Stimulated activated CD8-positive, alpha-beta memory T cell treated with anti-CD3 and anti-CD28 coated beads, Interleukin-2, amount 100 ng/mL, for 1 hour (primary cell): ENCODE results near the gene TRIM43B.
"Not testable (repeated sequence)": the region's sequence is repeated elsewhere in the genome, so short reads cannot be mapped to it uniquely, and the experiment has no call there.

Experiments
- DNase-seq, 2 donors: peaks; one replicate each; pipeline ENCODE4 v3.0.0-alpha.2; 2020; ENCODE audit warnings: low read depth in 2 of 2

TRIM43B gene

DNA sequence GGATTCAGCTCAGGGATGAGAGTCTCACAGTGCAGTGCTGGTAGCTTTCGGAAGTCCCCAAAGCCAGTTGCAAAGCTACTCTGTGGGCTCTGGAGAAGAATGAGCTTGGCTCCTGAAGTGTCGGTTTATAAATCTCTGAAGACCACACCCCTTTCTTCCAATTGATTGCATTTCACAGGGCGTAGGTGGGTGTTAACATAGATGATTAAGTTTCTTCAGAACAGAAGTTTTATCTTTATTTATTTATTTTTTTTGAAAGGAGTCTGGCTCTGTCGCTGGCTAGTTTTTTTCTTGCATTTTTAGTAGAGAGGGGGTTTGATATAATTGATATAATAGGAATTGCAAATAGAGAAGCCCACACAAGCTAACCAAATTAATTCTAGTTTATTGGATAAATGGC lies at the start of gene TRIM43B:
TRIM43B (minus strand) TSS at position 101 of the 400 bp plus-strand sequence. CDS start 2,040 bp downstream, outside the sequence.
- not testable (repeated sequence) for DNase-seq

DNA sequence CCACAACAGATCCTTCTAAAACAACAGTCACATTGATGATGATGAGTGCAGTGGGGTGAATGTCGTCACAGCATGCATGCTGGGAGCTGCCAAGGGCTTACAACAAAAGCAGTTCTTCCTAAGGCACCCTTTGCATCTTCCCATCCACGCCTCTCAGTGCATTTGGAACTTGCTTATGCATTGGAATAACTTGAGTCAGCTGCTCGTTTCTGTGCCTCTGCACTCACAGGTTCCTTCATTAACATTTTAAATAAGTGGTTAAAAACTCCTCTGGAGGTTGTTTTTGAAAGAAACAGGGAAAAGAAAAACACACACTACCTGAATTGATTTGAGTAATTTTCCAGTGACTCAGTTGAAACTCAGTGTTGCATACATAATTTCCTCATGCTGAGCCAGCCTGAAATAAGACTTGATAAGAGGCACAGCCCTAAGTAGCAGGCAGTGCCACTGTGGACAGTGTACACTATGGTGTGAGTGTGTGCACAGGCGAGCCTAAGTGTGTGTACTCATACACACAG lies 46.8 kb upstream of the TRIM43B start:
- no peak for DNase-seq

DNA sequence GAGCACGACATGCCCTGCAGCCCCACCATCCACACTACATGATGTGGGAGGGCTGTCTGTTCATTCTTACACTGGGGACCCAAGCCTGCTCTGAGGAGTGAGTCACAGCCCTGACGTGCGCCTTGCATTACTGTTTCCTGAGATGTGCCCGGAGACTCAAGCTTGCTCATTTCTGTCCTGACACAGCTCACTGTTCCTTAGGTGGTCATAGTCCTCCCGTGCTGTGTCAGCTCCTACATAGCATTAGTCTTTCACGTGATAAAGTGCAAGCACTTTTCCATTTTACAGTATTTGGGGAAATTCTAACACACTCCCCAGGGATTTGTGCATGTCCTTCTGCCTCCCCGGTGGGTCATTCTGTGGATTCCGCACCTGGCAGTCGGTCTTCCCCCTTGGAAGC lies 46.2 kb upstream of the TRIM43B start:
- no peak for DNase-seq

DNA sequence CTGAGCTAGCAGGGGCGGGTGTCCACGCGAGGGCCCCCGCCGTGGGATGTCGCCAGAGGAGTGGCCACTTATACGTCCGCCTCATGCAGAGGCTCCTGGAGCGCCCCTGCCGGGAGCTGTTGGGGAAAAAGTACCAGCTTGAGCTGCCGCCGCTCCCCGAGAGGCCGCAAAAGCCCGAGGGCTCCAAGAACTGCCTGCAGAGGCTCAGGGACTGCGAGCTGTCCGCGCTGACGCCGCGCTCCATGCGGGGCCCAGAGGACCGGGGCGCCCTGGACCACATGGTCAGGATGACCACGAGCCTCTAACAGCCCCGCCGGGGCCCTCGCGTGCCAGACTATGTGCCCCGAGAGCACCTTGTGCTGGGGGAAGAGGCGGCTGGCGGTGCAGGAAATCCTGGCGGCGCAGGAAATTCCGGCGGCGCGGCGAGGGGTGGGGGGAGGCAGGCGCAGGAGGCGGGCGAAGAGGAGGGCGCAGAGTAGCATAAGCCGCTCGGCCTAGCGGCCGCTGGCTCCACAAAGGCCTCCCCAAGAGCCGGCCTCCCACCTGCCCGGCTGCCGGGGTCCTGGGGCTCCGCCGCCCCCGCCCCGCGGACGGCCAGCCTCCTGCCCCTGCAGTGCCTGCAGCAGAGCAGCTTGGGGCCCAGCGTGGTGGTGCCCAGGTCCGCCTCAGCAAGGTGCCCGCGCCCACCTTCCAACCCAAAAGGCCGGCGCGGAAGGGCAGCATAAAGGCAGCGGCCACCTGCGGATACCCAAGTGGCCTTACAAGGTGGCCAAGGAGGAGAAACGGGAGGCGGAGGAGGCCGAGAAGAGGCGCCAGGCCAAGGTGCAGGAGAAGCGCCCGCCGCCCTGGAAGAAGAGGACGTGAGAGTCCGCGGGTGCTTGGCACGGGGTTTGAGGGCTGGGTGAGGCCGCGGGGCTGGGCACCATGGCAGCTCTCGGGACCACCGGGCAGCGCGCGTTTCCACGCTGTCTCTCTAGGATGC lies 42.1 kb upstream of the TRIM43B start:
- DNase-seq: peak in 1 of 2 donors; percentile 30

DNA sequence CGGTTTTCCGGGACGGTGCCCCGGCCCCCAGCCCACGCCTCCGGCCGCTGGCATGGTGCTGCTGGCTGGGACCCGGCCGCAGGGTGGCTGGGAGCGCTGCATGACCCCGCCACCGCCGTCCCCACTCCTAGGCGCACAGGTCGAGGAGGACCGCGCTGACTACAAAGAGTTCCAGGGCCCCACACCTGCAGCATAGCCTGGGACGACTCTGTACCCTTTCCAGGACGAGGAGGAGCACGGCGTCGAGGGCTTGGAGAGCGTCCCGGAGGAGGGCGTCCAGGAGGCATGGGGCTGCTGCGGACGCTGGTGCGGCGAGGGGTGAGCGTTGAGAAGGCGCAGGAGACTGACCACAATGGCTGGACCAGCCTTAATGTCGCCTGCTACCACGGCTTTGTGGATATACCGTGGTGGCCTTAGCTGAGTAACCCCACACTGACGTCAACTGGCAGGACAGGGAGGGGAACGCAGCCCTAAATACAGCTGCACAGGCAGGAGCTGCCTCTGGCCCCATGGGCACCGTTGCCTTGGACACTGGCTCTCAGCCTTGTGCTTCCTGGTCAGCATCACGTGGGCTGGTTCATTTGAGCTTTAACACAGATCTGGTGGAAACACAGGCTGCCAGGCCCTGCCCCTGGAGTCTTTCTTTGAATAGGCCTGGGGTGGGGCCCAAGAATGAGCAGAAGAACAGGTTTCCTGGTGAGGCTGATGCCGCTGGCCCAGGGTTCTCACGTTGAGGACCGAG lies 40.9 kb upstream of the TRIM43B start:
- DNase-seq: no peak

DNA sequence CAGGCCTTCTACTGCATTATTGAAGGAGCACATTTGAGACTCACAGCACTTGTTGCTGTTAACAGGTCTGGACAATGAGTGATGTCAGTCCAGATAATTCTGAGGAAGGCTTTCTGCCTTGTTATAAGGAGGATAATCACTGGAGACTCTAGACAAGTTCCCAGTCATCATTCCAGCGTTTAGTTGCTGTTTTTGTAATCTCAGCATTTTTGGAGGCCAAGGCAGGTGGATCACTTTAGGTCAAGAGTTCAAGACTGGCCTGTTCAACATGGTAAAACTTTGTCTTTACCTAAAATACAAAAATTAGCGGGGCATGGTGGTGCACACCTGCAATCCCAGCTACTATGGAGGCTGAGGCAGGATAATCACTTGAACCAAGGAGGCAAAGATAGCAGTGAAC lies 39.6 kb upstream of the TRIM43B start:
- no peak for DNase-seq

DNA sequence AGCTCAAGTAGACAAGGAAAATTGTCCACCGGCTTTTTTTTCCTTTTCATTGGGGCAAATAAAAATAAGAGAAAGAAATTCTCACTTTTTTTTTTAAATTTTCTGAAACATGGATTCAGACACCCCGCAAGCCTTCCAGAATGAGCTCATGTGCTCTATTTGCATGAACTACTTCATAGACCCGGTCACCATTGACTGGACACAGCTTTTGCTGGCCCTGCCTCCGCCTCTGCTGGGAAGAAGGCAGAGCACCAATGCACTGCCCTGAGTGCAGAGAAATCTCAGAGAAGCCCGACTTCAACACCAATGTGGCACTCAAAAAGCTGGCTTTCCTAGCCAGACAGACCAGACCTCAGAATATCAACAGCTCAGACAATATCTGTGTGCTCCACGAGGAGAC lies 30.2 kb upstream of the TRIM43B start:
- no peak for DNase-seq

DNA sequence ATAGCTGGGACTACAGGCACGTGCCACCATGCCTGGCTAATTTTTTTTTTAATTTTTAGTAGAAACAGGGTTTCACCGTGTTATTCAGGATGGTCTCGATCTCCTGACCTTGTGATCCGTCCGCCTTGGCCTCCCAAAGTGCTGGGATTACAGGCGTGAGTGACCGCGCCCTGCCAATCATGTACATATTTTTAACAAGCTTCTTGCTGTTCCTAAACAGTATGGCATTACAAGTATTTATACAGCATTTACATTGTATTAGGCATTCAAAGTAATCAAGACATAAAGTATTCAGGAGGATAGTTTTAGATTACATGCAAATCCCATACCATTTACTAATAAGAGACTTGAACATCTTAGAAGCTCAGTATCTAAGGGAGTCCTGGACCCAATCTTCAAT lies 29.7 kb upstream of the TRIM43B start:
- not testable (repeated sequence) for DNase-seq

DNA sequence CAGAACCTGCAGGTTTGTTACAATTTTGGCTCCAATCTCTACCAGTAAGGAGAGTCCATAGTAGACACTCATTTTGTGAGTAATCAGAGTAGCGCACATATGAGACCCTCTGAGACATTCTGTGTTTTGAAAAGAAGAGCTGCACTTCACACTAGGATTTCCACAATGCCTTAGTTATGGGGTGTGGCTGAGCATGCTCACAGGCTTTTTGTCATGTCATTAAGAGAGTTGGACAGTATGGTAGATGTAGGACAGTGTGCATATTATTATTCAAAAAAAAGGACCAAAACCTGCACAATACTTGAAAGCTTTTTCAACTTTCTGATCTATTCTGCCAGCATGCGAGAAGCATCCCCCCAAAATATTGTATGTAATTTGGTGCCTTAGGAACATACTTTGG lies 24.9 kb upstream of the TRIM43B start:
- no peak for DNase-seq

DNA sequence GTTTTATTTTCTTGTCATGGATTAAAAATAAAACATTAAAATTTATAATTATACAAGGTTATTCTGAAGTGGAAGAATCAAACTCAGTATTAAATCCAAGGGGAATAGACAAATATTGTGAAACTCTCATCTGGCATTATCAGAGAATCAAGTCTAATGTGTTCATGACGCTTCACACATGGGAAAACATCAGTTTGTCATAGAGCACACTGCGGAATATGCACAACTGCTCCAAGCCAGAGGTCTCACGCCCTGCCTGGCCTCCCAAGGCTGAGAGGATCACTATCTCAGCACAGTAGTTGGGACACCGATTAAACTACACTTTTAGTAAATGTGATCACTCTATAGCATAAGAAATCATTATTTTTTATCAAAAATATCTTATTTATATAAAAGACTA lies 20.7 kb upstream of the TRIM43B start:
- DNase-seq: no peak

DNA sequence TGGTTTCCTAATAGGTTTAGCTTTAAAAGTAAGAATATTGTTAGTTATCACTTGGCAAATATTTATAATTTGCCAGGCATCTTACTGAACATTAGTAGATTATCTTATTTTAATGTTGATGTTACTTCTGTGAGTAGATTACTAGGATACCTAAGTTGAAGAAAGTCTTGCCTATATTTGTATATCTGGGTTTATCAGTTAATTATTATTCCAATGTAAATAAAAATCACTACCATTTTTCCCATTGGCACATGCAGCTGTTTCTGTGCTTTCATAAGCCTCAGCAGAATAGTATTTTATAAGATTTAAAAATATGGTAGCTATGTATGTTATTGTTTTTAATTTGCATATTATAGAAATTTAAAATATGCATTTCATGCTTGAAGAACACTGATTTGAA lies 16.3 kb upstream of the TRIM43B start:
- no peak for DNase-seq

DNA sequence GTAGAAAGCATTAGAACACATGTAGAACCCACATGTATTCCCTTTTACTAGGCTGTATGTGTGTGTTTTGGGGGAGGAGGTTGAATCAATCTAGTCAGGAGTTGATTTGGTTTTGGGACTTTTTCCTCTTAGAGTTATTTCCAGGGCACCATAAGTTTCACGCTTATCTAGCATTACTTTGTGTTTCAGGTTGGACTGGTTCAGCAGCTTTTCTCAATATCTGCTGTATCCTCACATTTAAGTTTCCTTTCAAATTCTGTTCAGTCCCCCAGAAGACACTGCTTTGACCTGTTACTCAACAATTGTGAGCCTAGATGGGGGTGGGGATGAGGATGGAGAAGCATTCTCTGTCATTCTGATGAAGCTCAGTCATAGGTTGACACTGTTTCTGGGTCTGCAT lies 7.5 kb upstream of the TRIM43B start:
- not testable (repeated sequence) for DNase-seq

DNA sequence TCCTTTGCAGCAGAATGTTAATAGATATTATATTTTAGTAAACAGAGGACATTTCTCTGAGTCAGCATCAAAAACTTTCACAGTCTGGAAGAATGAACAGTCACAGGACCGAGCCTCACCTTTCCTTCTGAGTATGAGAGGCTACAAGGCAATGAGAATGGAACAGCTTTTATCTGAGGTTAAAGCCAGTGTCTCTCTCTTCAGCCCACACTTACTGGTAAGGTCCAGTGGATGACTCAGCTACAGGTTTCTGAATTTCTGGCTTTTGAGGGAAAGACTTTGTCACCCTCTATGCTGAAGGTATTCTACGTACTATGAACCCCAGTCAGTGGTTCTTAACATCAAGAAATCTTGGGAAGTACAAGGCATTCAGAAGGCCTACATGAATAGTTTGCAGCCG lies 9.5 kb downstream of the TRIM43B start:
- not testable (repeated sequence) for DNase-seq

DNA sequence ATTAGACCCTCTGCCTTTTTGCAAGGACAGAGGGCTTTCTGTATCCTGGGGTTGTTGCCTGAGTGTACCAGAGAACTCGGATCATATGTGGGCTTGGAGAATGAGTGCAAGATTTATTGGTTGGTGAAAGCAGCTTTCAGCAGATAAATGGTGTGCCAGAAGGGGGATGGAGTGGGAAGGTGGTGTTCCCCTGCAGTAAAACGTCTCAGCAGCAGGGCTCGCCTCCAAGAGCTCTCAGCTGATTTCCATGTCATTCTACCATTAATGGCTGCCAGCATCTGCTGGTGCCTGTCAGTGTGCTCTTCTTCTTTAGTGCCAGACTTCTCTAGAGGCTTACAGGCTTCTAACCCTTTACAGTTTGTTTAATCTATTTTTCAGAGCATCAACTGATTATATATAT lies 16.6 kb downstream of the TRIM43B start:
- not testable (repeated sequence) for DNase-seq

DNA sequence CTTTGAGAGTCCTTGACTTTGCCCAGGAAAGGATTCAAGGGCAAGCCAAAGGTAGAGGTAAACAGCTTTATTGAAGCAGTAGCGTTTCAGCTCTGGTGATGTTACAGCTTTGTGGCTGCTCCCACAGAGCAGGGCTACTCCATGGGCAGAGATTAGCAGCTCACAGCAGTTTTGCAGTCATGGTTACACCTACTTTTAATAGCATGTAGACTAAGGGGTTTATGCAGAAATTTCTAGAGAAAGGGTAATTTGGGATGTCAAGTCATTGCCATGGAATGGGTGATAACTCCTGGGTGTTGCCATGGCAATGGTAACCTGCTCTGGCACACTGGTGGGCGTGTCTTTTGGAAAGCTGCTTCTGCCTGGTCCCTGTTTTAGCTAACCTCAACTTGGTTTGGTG lies 18.0 kb downstream of the TRIM43B start:
- DNase-seq: not testable (repeated sequence)

DNA sequence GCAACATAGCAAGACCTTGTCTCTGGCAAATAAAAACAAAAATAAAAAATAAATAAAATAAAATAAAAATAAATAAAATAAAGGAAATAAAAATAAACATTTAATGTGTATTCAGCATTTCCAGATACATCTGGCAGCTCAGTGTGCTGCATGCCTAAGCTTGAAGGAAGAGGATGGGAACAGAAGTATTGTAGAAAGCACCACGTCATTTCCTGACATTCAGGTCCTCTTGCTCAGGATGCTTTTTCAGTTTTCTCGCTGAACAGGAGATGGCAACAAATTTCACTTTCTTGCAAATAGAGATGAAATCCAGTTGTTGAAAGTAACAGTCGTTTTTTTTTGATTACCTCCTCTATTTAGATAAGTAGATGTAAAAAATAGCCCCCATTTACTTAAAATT lies 21.3 kb downstream of the TRIM43B start:
- DNase-seq: not testable (repeated sequence)

DNA sequence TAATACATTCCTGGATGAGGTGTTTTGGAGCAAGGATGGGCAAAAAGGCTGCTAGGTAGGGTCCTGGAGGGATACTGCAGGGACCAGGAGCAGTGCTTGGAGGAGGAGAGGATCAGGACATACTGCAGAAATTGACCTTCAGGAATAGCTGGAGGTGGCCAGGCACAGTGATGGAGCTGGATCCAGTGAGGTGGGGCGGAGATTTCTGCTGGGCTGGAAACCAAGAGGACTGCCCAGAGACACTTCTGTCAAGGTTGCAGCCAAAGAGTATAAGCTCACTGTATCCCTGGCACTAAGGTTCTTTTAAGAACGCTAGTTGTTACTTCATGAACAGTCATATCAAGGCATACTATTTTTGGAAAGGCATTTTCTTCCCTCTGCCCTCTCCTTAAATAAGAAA lies 39.2 kb downstream of the TRIM43B start:
- not testable (repeated sequence) for DNase-seq

DNA sequence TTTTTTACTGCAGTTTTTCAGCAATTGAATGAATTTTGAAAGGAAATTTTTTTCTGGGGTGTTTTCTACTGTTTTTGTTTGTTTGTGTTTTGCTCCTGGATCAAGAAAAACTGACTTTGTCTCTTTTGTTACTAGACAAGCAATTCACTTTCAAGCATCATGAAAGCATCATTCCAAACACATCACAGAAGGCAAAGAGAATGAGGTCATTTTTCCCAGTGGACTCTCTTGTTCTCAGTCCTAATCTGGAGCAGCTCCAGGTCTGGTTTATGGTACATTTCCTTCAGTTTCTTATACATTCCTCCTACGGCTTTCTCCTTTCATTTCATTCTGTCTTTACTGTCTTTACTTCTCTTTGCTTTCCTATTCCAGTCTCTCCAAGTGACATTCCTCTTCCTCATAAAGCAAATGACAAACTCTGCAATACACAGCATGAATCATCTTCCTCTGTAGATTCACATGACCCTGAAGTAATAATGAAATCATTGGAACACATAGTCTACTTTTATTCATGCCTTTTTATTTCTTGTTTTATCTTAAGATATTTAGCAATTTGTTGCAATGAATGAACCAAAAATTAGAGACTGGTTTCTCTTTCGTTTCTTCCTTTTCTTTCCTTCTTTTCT lies 42.0 kb downstream of the TRIM43B start:
- not testable (repeated sequence) for DNase-seq

DNA sequence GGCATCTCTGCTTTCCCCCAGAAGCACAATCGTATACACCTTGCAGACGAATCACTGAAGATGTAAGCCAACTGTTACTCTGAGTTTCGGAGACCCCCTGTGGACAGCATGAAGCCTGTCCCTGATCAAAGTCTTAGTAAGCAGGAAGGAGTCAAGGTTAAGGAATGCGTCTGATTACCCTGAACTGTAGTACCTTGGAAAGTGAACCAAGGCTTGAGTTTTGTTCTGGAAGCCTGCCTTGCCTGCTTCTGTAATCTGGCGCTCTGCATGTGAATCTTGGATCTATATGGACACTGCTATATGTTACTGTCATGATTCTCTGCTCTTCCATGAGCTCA lies 48.7 kb downstream of the TRIM43B start:
- not testable (repeated sequence) for DNase-seq

DNA sequence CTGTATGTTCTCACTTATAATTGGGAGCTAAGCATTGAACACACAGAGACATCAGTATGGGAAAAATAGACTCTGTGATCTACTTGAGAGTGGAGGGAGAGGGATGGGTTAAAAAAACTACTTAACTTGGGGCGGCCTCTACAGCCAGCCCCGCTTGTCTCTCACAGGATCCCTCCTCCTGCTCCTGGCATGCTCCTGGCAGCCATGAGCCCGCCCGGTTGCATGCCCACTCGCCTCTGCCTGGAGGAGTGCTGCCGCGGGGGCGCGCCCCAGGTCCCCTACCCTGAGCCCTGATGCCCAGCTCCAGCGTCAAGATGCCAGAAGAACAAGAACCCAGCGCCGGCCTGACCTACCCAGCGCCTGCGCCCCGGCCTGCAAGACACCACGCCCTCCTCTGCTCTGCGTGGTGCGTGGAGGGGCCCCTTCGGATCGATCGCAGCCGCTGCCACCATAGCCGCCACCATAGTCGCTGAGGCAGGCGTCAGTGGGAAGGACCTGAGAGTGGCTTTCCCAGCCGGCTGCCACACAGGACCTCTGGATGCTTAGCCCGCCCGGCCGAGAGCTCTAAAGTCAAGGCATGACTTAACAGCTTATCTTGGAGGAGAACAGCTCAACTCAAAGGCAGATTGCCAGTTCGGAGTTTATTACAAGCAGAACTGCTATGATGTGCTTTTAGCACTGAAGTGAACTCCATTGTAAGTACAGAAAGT lies 49.2 kb downstream of the TRIM43B start:
- not testable (repeated sequence) for DNase-seq

DNA sequence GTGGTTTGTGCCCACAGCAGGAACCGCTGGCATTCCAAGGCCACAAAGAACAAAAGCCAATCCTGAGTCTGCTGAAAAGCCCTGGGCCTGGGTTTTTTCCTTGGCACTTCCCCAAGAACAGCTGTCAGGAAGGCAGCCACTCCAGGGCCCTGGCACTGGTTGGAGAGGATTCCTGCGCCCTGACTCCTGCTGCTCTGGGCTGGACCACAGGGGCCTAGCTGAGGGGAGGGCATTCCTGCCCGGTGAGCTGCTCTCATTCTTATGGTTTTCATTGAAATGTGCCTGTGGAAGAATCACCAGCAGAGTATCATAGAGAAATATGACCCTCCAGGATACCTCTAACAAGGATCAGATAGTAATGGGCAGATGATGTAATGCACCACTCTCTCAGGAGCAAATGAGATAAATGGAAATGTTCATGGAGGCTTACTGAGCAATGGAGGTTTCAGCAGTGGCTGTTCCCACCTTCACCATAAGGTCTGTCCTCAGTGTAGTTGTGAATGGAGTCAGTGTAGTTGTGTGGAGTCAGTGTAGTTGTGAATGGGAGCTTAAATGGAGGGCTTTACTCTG lies 50.0 kb downstream of the TRIM43B start:
- not testable (repeated sequence) for DNase-seq
